AG08395 (cell line): ENCODE data around the gene PIP5K1B.

Source experiments
- DNase-seq: peaks from one replicate; pipeline ENCODE4 v3.0.0; 2012; ENCODE audit warnings: mixed read lengths, low spot score

PIP5K1B gene

GRCh38 chr9:68859347-68859746 is 154.3 kb downstream of the PIP5K1B start:
- DNase-seq = no peak

- no peak for DNase-seq
These were observed 155.4 kb downstream of the PIP5K1B start for GRCh38 chr9:68860419-68860818.

GRCh38 chr9:68861436-68861835 is 156.4 kb downstream of the PIP5K1B start:
- no peak for DNase-seq

- no peak for DNase-seq
These were observed 162.0 kb downstream of the PIP5K1B start for GRCh38 chr9:68867066-68867465.

GRCh38 chr9:68869022-68869421 is 164.0 kb downstream of the PIP5K1B start:
- DNase-seq = no peak

- DNase-seq = no peak
These were observed 165.0 kb downstream of the PIP5K1B start for GRCh38 chr9:68870086-68870485.

GRCh38 chr9:68871236-68871635 is 166.2 kb downstream of the PIP5K1B start:
- no peak for DNase-seq

- no peak for DNase-seq
These were observed 167.0 kb downstream of the PIP5K1B start for GRCh38 chr9:68872026-68872501.

GRCh38 chr9:68873179-68873578 is 168.1 kb downstream of the PIP5K1B start:
- no peak for DNase-seq

GRCh38 chr9:68876273-68876672 is 171.2 kb downstream of the PIP5K1B start:
- DNase-seq = no peak

- no peak for DNase-seq
These were observed 171.6 kb downstream of the PIP5K1B start for GRCh38 chr9:68876681-68877080.

GRCh38 chr9:68877219-68877618 is 172.2 kb downstream of the PIP5K1B start:
- DNase-seq = no peak

- no peak for DNase-seq
These were observed 173.4 kb downstream of the PIP5K1B start for GRCh38 chr9:68878450-68878849.

- DNase-seq = no peak
These were observed 178.2 kb downstream of the PIP5K1B start for GRCh38 chr9:68883224-68883623.

GRCh38 chr9:68887232-68887631 is 182.2 kb downstream of the PIP5K1B start:
- no peak for DNase-seq

GRCh38 chr9:68894502-68894901 is 189.5 kb downstream of the PIP5K1B start:
- no peak for DNase-seq

GRCh38 chr9:68895741-68896478 is 190.9 kb downstream of the PIP5K1B start:
- no peak for DNase-seq

- DNase-seq = no peak
These were observed 191.4 kb downstream of the PIP5K1B start for GRCh38 chr9:68896486-68896885.

GRCh38 chr9:68897577-68898145 is 192.6 kb downstream of the PIP5K1B start:
- no peak for DNase-seq

- DNase-seq = no peak
These were observed 193.9 kb downstream of the PIP5K1B start for GRCh38 chr9:68898781-68899439.

- DNase-seq = no peak
These were observed 199.4 kb downstream of the PIP5K1B start for GRCh38 chr9:68904454-68904853.

- no peak for DNase-seq
These were observed 200.1 kb downstream of the PIP5K1B start for GRCh38 chr9:68905129-68905528.

GRCh38 chr9:68907910-68908309 is 202.9 kb downstream of the PIP5K1B start:
- DNase-seq = no peak
